ENCODE results near the gene IPCEF1. TPM values are rescaled to one million over a fixed set of nuclear protein-coding genes. Genes with fewer than 3 reads are reported as not detected.

IPCEF1 gene
- total RNA-seq, 1 experiment from 2014 or later: 1.9 TPM

DNA sequence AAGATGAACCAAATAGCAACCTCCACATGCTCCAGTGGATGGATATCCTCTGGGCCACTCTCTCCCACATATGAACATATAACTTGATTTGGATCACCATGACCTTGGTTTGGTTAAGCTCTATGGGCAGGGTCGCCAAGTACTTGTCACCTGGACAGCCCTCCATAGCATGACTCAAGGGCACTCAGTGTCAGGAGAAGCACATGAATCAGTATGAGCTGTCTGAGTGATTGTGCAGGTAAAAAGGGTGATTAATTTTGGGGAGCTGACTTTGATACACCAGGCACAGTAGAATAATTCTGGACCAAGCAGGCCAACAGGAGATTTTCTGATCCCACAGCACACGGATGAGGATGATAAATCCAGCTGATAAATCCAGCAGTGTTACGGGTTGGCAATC is 243.2 kb downstream of the IPCEF1 start:
- BruUV-seq (replicated peaks): no TSS peak
- Mint-ChIP-seq H3K4me1 (ENCODE audit: low read depth, unreplicated experiment) (no peaks in the 10 kb centered on the region), H3K36me3 (ENCODE audit: insufficient read depth, unreplicated experiment) (no peaks in the 10 kb centered on the region), H3K4me3 (ENCODE audit: unreplicated experiment) (no peak overlapping the region), H3K27me3 (ENCODE audit: insufficient read depth, unreplicated experiment) (peaks cover 4% of the 10 kb centered on the region), H3K9me3 (ENCODE audit: unreplicated experiment) (no peaks in the 10 kb centered on the region), H3K27ac (ENCODE audit: unreplicated experiment) (no peak overlapping the region)
- TF ChIP-seq CTCF (IDR thresholded peaks at IDR 0.05; ENCODE audit: insufficient read depth in 1 of 2, low read depth in 1 of 2, low read length in 1 of 2, severe bottlenecking in 1 of 2, unreplicated experiment in 1 of 2): no peak
- no peaks in the 10 kb centered on the region for H3K9me3 ChIP-seq
- no peak for DNase-seq
- no peaks in the 10 kb centered on the region for H3K36me3 ChIP-seq (ENCODE audit: control insufficient read depth, insufficient read depth, low read length)
- no peaks in the 10 kb centered on the region for H3K27me3 ChIP-seq (replicated peaks; ENCODE audit: control insufficient read depth, insufficient read depth, low read length)
- ChIA-PET POLR2A (interaction anchor here (0.5 kb wide), 1 partner anchor 464 kb away, joined by 11 read pairs; no protein-coding TSS in a partner anchor), CTCF (no interaction called here)
- no peaks in the 10 kb centered on the region for H3K4me1 ChIP-seq
- intact Hi-C loops (cut with micrococcal nuclease; ENCODE audit: unreplicated experiment): no loop called here
- no peak overlapping the region for H3K4me3 ChIP-seq (ENCODE audit: low read depth, low read length)

DNA sequence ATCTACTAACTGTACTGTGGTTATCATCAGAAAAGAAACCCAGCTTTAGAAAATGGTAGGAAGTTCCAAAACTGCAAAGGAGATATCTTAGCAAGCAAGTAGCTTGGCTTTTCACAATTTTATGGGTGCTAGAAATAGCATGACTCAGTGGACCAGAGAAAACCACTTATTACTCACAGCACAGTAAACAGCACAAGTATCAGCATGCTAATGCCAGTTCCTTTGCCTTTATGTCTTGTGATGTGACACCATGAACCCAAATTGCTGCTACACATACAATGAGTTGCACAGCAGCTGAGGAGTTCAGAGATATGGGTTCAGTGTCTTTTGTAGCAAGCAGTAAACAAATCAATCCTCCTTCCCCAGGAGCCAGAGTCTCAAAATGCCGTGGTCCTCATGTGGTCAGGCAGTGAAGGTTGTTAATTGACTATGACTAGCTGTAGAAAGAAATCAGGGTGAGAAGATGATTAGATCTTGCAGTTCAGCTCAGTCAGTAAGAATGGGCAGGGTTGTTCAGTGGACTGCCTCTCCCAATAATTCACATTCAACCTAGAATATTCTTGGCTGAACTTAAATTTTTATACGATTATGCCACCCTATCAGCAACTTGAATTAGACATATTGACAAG is 244.3 kb downstream of the IPCEF1 start:
- intact Hi-C loops (cut with micrococcal nuclease; ENCODE audit: unreplicated experiment): no loop called here
- Mint-ChIP-seq H3K9me3 (ENCODE audit: unreplicated experiment) (no peaks in the 10 kb centered on the region), H3K27me3 (ENCODE audit: insufficient read depth, unreplicated experiment) (peaks cover 6% of the 10 kb centered on the region), H3K36me3 (ENCODE audit: insufficient read depth, unreplicated experiment) (no peaks in the 10 kb centered on the region), H3K4me1 (ENCODE audit: low read depth, unreplicated experiment) (no peaks in the 10 kb centered on the region), H3K4me3 (ENCODE audit: unreplicated experiment) (no peak overlapping the region), H3K27ac (ENCODE audit: unreplicated experiment) (no peak overlapping the region)
- Histone ChIP-seq H3K27me3 (replicated peaks; ENCODE audit: control insufficient read depth, insufficient read depth, low read length) (no peaks in the 10 kb centered on the region), H3K4me1 (no peaks in the 10 kb centered on the region), H3K4me3 (ENCODE audit: low read depth, low read length) (no peak overlapping the region), H3K36me3 (ENCODE audit: control insufficient read depth, insufficient read depth, low read length) (no peaks in the 10 kb centered on the region), H3K9me3 (no peaks in the 10 kb centered on the region)
- ChIA-PET POLR2A (no interaction called here), CTCF (no interaction called here)
- DNase-seq: no peak
- no TSS peak for BruUV-seq (replicated peaks)
- TF ChIP-seq CTCF (IDR thresholded peaks at IDR 0.05; ENCODE audit: insufficient read depth in 1 of 2, low read depth in 1 of 2, low read length in 1 of 2, severe bottlenecking in 1 of 2, unreplicated experiment in 1 of 2): no peak

- H3K4me3 ChIP-seq (ENCODE audit: low read depth, low read length): no peak overlapping the region
- H3K9me3 ChIP-seq: no peaks in the 10 kb centered on the region
- no peak for DNase-seq
- no peak for TF ChIP-seq CTCF (IDR thresholded peaks at IDR 0.05; ENCODE audit: insufficient read depth in 1 of 2, low read depth in 1 of 2, low read length in 1 of 2, severe bottlenecking in 1 of 2, unreplicated experiment in 1 of 2)
- Mint-ChIP-seq H3K4me1 (ENCODE audit: low read depth, unreplicated experiment) (no peaks in the 10 kb centered on the region), H3K4me3 (ENCODE audit: unreplicated experiment) (no peak overlapping the region), H3K9me3 (ENCODE audit: unreplicated experiment) (no peaks in the 10 kb centered on the region), H3K27me3 (ENCODE audit: insufficient read depth, unreplicated experiment) (peaks cover 7% of the 10 kb centered on the region), H3K27ac (ENCODE audit: unreplicated experiment) (no peak overlapping the region), H3K36me3 (ENCODE audit: insufficient read depth, unreplicated experiment) (no peaks in the 10 kb centered on the region)
- ChIA-PET CTCF (no interaction called here), POLR2A (no interaction called here)
- H3K27me3 ChIP-seq (replicated peaks; ENCODE audit: control insufficient read depth, insufficient read depth, low read length): no peaks in the 10 kb centered on the region
- no TSS peak for BruUV-seq (replicated peaks)
- intact Hi-C loops (cut with micrococcal nuclease; ENCODE audit: unreplicated experiment): no loop called here
- H3K4me1 ChIP-seq: no peaks in the 10 kb centered on the region
- no peaks in the 10 kb centered on the region for H3K36me3 ChIP-seq (ENCODE audit: control insufficient read depth, insufficient read depth, low read length)
These were observed 245.6 kb downstream of the IPCEF1 start for GRCh38 chr6:154111025-154111424.
